GM13977 (cell line): ENCODE data around the gene GRM3.

Experiments
- DNase-seq: peaks from one replicate; pipeline ENCODE4 v3.0.0; 2012; ENCODE audit warnings: low spot score
- CTCF ChIP-seq: IDR thresholded peaks from 2 replicates; pipeline ENCODE4 v1.5.1; 2012; ENCODE audit warnings: mild to moderate bottlenecking, control low read depth; ENCODE audit not compliant: insufficient read depth; ENCODE audit errors: extremely low read depth, missing control alignments
- in situ Hi-C: fragments of 300-500 bp; cut with MboI; formaldehyde crosslinking; loops from one replicate; pipeline ENCODE4 v1.12.0; 2022; ENCODE audit warnings: low sequenced_read_pairs, low pct_unique_long_range_greater_than_20kb, mixed read lengths, inconsistent platforms; ENCODE audit not compliant: unreplicated experiment

The GRM3 gene

GRCh38 chr7:86825264-86825663, 181.6 kb downstream of the GRM3 start:
- no peak for TF ChIP-seq CTCF
- in situ Hi-C loops: no loop called here
- DNase-seq: no peak

GRCh38 chr7:86826948-86827347, 183.2 kb downstream of the GRM3 start:
- no peak for TF ChIP-seq CTCF
- no peak for DNase-seq

DNA sequence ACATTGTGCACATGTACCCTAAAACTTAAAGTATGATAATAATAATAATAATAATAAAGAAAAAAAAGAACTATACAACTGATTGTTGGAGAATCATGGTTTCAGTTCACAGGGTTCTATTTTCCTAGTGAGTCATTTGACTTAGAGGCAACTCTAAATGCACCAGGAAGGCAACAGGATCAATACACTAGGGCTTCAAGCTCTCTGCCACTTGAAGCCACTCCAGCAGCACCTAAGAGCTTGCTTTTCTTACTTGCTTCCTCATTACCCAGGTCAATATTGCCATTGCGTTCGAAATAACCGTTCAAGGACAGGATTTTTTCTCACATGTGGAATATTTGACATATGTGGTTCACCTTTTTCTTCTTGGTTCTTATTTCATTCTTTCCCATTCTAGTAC, 189.7 kb downstream of the GRM3 start:
- DNase-seq: no peak
- no peak for TF ChIP-seq CTCF
- in situ Hi-C loops: no loop called here

More at GRCh38 chr7:86826948-86827347, 183.2 kb downstream of the GRM3 start:
- in situ Hi-C loops: no loop called here

DNA sequence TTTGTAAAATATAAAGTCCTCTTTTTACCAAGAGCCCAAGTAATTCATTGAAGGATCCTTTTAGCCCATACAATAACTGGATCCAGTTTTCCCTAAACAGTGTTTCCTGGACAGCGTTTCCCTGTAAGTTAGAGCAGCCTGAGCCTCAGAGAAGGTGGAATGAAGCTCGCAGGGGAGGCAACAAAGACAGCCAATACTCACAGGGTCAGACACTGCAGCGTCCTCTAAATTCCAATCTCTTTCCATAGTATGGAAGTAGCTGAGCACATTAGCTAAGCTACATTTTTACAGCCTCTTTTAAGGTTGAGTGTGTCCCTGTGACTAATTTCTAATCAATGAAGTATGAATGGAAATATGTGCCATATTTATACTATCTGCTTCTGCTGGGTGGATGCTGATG, 193.5 kb downstream of the GRM3 start:
- in situ Hi-C loops: no loop called here
- no peak for TF ChIP-seq CTCF
- no peak for DNase-seq

GRCh38 chr7:86844608-86845007, 200.9 kb downstream of the GRM3 start:
- no peak for DNase-seq
- no peak for TF ChIP-seq CTCF
- in situ Hi-C loops: no loop called here

DNA sequence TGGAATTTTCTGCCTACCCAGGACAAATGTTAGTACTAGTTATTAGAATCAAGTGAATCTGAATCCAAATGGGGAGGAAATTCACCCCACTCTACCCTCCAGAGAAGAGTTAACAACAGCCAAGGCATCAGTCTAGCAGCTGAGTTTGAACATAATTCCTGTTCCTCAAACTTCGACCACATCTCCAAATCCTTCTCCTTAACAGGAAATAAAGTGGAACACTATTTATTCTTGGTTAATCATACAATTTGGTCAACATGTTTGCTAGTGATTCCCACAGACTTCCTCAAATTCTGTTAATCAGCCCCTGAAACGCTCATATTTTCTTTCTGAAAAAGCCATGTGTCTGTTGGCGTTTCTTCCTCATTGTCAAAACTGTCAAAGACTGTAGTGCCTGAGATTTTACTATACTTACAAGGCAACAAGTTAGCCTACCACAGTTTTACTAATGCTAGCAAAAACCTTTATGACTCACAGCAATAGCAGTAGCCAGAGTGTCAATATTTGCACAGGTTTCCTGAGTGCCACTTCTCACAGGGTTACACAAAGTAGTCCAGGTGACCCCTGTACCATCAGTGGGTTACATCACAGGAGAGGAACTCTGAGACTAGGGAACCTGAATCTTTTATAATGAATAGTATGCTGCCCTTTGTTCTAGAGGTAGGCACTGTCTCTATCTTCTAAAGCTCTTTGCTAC, 202.9 kb downstream of the GRM3 start:
- in situ Hi-C loops: no loop called here
- no peak for TF ChIP-seq CTCF
- no peak for DNase-seq
